ENCODE measurements around the gene ADAMTS7. TPM values are rescaled to one million over a fixed set of nuclear protein-coding genes. Genes with fewer than 3 reads are reported as not detected.

The ADAMTS7 gene
- total RNA-seq, 4 donors from 2014 or later: 0.42 to 1.1 (median 0.76) TPM

DNA sequence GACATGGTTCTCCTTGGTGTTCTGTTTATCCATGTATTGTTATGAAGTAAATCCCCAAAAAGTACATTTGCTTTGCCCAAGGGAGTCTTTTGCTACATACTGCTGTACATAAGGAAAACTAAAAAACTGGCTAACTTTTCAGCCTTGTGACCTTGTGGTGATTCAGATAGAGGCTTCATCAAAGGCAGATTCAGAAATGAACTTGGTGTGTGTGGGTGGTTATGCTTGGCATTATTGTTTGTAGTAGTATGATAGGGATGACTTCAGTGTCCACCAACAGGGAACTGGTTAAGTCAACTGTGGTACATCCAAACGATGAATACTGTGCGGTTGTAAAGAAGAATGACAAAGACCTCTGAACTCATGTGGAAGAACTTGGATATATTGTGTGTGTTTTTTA is 94.6 kb downstream of the ADAMTS7 start:
- TF ChIP-seq POLR2A (IDR thresholded peaks at IDR 0.05): no peak
- TF ChIP-seq, protein P1, sequence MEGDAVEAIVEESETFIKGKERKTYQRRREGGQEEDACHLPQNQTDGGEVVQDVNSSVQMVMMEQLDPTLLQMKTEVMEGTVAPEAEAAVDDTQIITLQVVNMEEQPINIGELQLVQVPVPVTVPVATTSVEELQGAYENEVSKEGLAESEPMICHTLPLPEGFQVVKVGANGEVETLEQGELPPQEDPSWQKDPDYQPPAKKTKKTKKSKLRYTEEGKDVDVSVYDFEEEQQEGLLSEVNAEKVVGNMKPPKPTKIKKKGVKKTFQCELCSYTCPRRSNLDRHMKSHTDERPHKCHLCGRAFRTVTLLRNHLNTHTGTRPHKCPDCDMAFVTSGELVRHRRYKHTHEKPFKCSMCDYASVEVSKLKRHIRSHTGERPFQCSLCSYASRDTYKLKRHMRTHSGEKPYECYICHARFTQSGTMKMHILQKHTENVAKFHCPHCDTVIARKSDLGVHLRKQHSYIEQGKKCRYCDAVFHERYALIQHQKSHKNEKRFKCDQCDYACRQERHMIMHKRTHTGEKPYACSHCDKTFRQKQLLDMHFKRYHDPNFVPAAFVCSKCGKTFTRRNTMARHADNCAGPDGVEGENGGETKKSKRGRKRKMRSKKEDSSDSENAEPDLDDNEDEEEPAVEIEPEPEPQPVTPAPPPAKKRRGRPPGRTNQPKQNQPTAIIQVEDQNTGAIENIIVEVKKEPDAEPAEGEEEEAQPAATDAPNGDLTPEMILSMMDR (IDR thresholded peaks at IDR 0.05 in 4 of 5, conservative IDR thresholded peaks at IDR 0.05 in 1 of 5): no peak
- ATAC-seq (no peak), DNase-seq (no peak)
- intact Hi-C loops (cut with DNase I; ENCODE audit: low total_unique reads): no loop called here
- Histone ChIP-seq H3K4me1 (no peaks in the 10 kb centered on the region), H3K27me3 (peaks cover 0 to 12% (median 3%) of the 10 kb centered on the region in 3 donors), H3K4me3 (no peak overlapping the region), H3K9me3 (no peaks in the 10 kb centered on the region), H3K36me3 (no peaks in the 10 kb centered on the region), H3K27ac (no peak overlapping the region)
- in situ Hi-C loops (cut with MboI; ENCODE audit: low sequenced_read_pairs in 4 of 4): no loop called here

- in situ Hi-C loops (cut with MboI; ENCODE audit: low sequenced_read_pairs in 4 of 4): no loop called here
Observed at GRCh38 chr15:78715930-78716329, 95.3 kb downstream of the ADAMTS7 start.

DNA sequence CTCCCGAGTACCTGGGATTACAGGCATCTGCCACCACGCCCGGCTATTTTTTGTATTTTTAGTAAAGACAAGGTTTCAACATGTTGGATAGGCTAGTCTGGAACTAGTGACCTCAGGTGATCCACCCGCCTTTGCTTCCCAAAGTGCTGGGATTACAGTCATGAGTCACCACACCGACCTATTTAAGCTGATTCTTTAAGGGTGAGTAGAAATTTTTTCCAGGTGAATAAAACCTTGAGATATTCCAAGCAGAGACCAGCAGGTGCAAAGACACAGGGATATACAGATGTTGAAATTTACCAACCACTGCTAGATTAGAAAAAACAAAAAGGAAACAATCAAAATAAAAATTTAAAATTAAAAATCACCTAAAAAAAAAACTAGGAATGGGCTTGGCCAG is 95.8 kb downstream of the ADAMTS7 start:
- Histone ChIP-seq H3K27ac (no peak overlapping the region), H3K9me3 (no peaks in the 10 kb centered on the region), H3K36me3 (no peaks in the 10 kb centered on the region), H3K27me3 (peaks cover 0 to 12% (median 3%) of the 10 kb centered on the region in 3 donors), H3K4me3 (no peak overlapping the region), H3K4me1 (no peaks in the 10 kb centered on the region)
- ATAC-seq (no peak), DNase-seq (no peak)
- TF ChIP-seq POLR2A (IDR thresholded peaks at IDR 0.05): no peak
- TF ChIP-seq, protein P1 (IDR thresholded peaks at IDR 0.05 in 4 of 5, conservative IDR thresholded peaks at IDR 0.05 in 1 of 5): no peak
- in situ Hi-C loops (cut with MboI; ENCODE audit: low sequenced_read_pairs in 4 of 4) (no loop called here), intact Hi-C loops (cut with DNase I; ENCODE audit: low total_unique reads) (no loop called here)

More at GRCh38 chr15:78715930-78716329, 95.3 kb downstream of the ADAMTS7 start:
- no peak overlapping the region for H3K4me3 ChIP-seq
- ATAC-seq: no peak
- H3K27ac ChIP-seq: no peak overlapping the region
- no peaks in the 10 kb centered on the region for H3K36me3 ChIP-seq
- no peaks in the 10 kb centered on the region for H3K9me3 ChIP-seq
- intact Hi-C loops (cut with DNase I; ENCODE audit: low total_unique reads): no loop called here
- TF ChIP-seq, protein P1 (IDR thresholded peaks at IDR 0.05 in 4 of 5, conservative IDR thresholded peaks at IDR 0.05 in 1 of 5): no peak
- TF ChIP-seq POLR2A (IDR thresholded peaks at IDR 0.05): no peak
- H3K4me1 ChIP-seq: no peaks in the 10 kb centered on the region
- peaks cover 0 to 12% (median 3%) of the 10 kb centered on the region in 3 donors for H3K27me3 ChIP-seq
- no peak for DNase-seq

GRCh38 chr15:78714890-78715289 is 96.4 kb downstream of the ADAMTS7 start:
- Histone ChIP-seq H3K36me3 (no peaks in the 10 kb centered on the region), H3K4me1 (no peaks in the 10 kb centered on the region), H3K27ac (no peak overlapping the region), H3K27me3 (peaks cover 0 to 12% (median 3%) of the 10 kb centered on the region in 3 donors), H3K9me3 (no peaks in the 10 kb centered on the region), H3K4me3 (no peak overlapping the region)
- ATAC-seq (no peak), DNase-seq (no peak)
- TF ChIP-seq POLR2A (IDR thresholded peaks at IDR 0.05): no peak
- TF ChIP-seq, protein P1 (IDR thresholded peaks at IDR 0.05 in 4 of 5, conservative IDR thresholded peaks at IDR 0.05 in 1 of 5): no peak
- intact Hi-C loops (cut with DNase I; ENCODE audit: low total_unique reads): no loop called here
- in situ Hi-C loops (cut with MboI; ENCODE audit: low sequenced_read_pairs in 4 of 4): no loop called here
